Measurements from ENCODE around the gene CYB5A.

DNA sequence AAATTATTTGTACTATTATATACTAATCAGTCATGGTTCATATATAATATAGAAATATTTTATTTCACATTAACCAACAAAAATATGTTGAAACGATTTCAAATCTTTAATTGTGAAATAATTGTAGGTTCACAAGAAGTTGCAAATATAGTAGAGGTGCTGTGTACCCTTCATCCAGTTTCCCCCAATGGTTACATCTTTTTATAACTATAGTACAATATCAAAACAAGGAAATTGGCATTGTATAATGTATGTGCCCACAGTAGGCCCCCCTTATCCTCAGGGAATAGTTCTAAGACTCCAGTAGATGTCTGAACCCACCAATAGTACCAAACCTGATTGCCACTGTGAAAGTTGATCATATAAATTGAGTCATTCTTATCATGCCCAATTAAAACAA, 7.4 kb upstream of the CYB5A start:
- TF ChIP-seq SIN3A (conservative IDR thresholded peaks at IDR 0.05 in 1 of 2, IDR thresholded peaks at IDR 0.05 in 1 of 2; ENCODE audit: low read depth in 1 of 2, low read length in 2 of 2) (no peak), TAF1 (IDR thresholded peaks at IDR 0.05; ENCODE audit: low read depth, low read length) (no peak), EP300 (IDR thresholded peaks at IDR 0.05; ENCODE audit: borderline replicate concordance in 1 of 2, low read depth in 2 of 2, low read length in 2 of 2) (no peak), RAD21 (IDR thresholded peaks at IDR 0.05 in 1 of 2, conservative IDR thresholded peaks at IDR 0.05 in 1 of 2; ENCODE audit: low read depth in 2 of 2, low read length in 2 of 2) (no peak), CHD7 (IDR thresholded peaks at IDR 0.05; ENCODE audit: insufficient replicate concordance, low read length) (no peak)
- TF ChIP-seq, protein P1, sequence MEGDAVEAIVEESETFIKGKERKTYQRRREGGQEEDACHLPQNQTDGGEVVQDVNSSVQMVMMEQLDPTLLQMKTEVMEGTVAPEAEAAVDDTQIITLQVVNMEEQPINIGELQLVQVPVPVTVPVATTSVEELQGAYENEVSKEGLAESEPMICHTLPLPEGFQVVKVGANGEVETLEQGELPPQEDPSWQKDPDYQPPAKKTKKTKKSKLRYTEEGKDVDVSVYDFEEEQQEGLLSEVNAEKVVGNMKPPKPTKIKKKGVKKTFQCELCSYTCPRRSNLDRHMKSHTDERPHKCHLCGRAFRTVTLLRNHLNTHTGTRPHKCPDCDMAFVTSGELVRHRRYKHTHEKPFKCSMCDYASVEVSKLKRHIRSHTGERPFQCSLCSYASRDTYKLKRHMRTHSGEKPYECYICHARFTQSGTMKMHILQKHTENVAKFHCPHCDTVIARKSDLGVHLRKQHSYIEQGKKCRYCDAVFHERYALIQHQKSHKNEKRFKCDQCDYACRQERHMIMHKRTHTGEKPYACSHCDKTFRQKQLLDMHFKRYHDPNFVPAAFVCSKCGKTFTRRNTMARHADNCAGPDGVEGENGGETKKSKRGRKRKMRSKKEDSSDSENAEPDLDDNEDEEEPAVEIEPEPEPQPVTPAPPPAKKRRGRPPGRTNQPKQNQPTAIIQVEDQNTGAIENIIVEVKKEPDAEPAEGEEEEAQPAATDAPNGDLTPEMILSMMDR (IDR thresholded peaks at IDR 0.05; ENCODE audit: control extremely low read depth in 1 of 3, insufficient read depth in 1 of 3, low read depth in 1 of 3, low read length in 3 of 3): no peak

Measured in H1 (cell line).